GM19240 (cell line): Measurements from ENCODE around the gene SLC35E2B.

Experiments
- DNase-seq: peaks from one replicate; pipeline ENCODE4 v3.0.0; 2011; ENCODE audit warnings: low spot score; ENCODE audit not compliant: insufficient read length

SLC35E2B gene

DNA sequence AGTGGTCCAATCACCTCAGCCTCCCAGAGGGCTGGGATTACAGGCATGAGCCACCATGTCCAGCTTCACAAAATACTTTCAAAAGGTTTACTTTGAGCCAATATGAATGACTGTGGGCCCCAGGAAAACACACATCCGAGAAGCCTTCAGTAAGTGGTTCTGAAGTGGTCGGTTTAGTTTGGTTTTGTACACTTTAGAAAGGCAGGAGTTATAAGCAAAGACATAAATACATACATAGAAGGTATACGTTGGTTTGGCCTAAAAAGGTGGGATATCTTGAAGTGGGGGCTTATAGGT, 80.5 kb downstream of the SLC35E2B start:
- no peak for DNase-seq

GRCh38 chr1:1610796-1611195, 81.8 kb downstream of the SLC35E2B start:
- DNase-seq = no peak

- DNase-seq = no peak
Observed at GRCh38 chr1:1609822-1610485, 82.6 kb downstream of the SLC35E2B start.
